Hepatocyte (in vitro differentiated cells): ENCODE measurements around the gene PIEZO1. TPM values are rescaled to one million over a fixed set of nuclear protein-coding genes. Genes with fewer than 3 reads are reported as not detected.

Experiments
- DNase-seq: peaks from one replicate; pipeline ENCODE4 v3.0.0-alpha.2; 2016; ENCODE audit warnings: low spot score
- H2AFZ ChIP-seq: fragments of 200-600 bp; sonication (generic); 2 replicates; pipeline ENCODE4 v1.6.0; 2016; ENCODE audit warnings: antibody characterized with exemption, mild to moderate bottlenecking
- H3K27ac ChIP-seq: fragments of 200-600 bp; sonication (generic); 2 replicates; pipeline ENCODE4 v1.5.1; 2016; ENCODE audit warnings: mild to moderate bottlenecking
- H3K27me3 ChIP-seq: fragments of 200-600 bp; sonication (generic); 2 replicates; pipeline ENCODE4 v1.6.1; 2016
- H3K36me3 ChIP-seq: fragments of 200-600 bp; sonication (generic); replicated peaks from 2 replicates; pipeline ENCODE4 v1.5.1; 2016; ENCODE audit warnings: low read depth; ENCODE audit not compliant: insufficient read depth
- H3K4me1 ChIP-seq: fragments of 200-600 bp; sonication (generic); 2 replicates; pipeline ENCODE4 v1.5.1; 2016; ENCODE audit warnings: mild to moderate bottlenecking, moderate library complexity; ENCODE audit not compliant: insufficient read depth
- H3K4me2 ChIP-seq: fragments of 200-600 bp; sonication (generic); 2 replicates; pipeline ENCODE4 v1.6.0; 2016
- H3K4me3 ChIP-seq: fragments of 200-600 bp; sonication (generic); 2 replicates; pipeline ENCODE4 v1.5.1; 2016; ENCODE audit warnings: mild to moderate bottlenecking
- H3K79me2 ChIP-seq: fragments of 200-600 bp; sonication (generic); 2 replicates; pipeline ENCODE4 v1.6.0; 2017; ENCODE audit warnings: mild to moderate bottlenecking
- H3K9me2 ChIP-seq: fragments of 200-600 bp; sonication (generic); replicated peaks from 2 replicates; pipeline ENCODE4 v1.6.0; 2017; ENCODE audit warnings: mild to moderate bottlenecking; ENCODE audit not compliant: insufficient read depth
- H3K9me3 ChIP-seq: fragments of 200-600 bp; sonication (generic); 2 replicates; pipeline ENCODE4 v1.5.1; 2016; ENCODE audit warnings: low read depth, mild to moderate bottlenecking
- H4K20me1 ChIP-seq: fragments of 200-600 bp; sonication (generic); 2 replicates; pipeline ENCODE4 v1.6.0; 2016; ENCODE audit warnings: mild to moderate bottlenecking; ENCODE audit not compliant: insufficient read depth, poor library complexity, severe bottlenecking
- CTCF ChIP-seq: fragments of 200-600 bp; sonication (generic); IDR thresholded peaks from 2 replicates; pipeline ENCODE4 v1.5.1; 2016; ENCODE audit warnings: antibody characterized with exemption, mild to moderate bottlenecking; ENCODE audit not compliant: poor library complexity
- EZH2 ChIP-seq: fragments of 200-600 bp; sonication (generic); IDR thresholded peaks from 2 replicates; pipeline ENCODE4 v1.6.1; 2016; ENCODE audit warnings: antibody characterized with exemption, mild to moderate bottlenecking, borderline replicate concordance
- EZH2phosphoT487 ChIP-seq: fragments of 200-600 bp; sonication (generic); IDR thresholded peaks from one replicate; pipeline ENCODE4 v1.6.1; 2018; ENCODE audit warnings: antibody characterized with exemption, mild to moderate bottlenecking, low read depth, moderate library complexity; ENCODE audit not compliant: unreplicated experiment, severe bottlenecking
- WGBS: methylation state at CpG from one replicate; pipeline ENCODE4 v1.1.6; 2016; ENCODE audit warnings: low lambda C conversion rate; ENCODE audit errors: missing lambda C conversion rate; 5-methylcytosine and 5-hydroxymethylcytosine counted together
- polyA plus RNA-seq: library from polyadenylated mRNA; unstranded; fragments of >200 nt; fragmentation: Nextera tagmentation; extraction: Ambion mirVana; gene quantifications from 2 replicates; pipeline ENCODE4 v1.2.1, GENCODE V29; 2016
- total RNA-seq: library from RNA; depleted of rRNA; stranded (reverse); fragments of >200 nt; gene quantifications from 2 replicates; pipeline ENCODE4 v1.2.3, GENCODE V29; 2014

PIEZO1 gene
- total and polyA plus RNA-seq, 2 experiments from 2014 or later, result 70.6 to 77.0 TPM

DNA sequence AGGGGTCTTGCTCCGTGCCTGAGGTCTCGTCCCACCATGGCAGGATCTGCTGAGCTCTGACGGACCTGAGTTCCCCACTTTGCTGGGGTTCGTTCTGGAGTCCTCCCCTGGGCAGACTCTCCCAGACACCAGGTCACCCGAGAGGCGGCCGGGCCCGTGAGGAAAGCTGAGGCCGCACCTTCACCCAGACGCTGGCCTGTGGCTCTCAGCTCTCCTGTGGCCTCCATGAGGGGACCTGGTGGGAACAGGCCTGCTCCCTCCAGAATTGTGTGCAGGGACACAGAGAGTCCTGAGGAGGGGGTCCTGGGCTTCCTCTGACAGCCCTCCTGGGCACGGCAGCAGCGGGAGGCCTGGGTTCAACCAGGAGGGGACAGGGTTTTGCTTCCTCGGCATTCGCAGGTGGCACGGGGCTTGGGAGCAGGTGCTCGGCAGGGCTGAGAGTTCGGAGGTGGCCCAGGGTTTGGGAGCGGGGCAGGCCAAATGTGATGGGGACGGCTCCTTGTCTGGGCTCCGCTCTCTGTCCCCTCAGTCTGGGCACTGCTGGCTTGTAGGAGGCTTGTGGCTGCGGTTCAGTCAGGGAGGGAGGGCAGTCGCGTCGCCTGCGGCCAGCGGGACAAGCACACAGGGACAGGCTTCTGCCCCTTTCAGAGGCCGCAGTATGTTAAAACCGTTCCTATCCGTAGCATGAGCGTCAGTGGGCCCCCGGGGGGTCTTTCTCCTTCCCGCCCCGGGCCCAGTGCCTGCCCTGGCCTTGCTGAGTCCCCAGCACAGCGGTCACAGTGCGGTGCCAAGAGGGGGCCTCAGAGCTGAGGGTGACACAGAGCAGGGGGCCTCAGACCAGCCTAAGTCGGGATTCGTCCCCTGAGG, 90.6 kb downstream of the PIEZO1 start:
- no peaks in the 10 kb centered on the region for H4K20me1 ChIP-seq
- H3K27me3 ChIP-seq, result no peaks in the 10 kb centered on the region
- no peak for DNase-seq
- H3K9me2 ChIP-seq, result no peaks in the 10 kb centered on the region
- H3K79me2 ChIP-seq, result no peaks in the 10 kb centered on the region
- no peak for TF ChIP-seq EZH2phosphoT487
- no peak for TF ChIP-seq CTCF
- no peak for TF ChIP-seq EZH2
- no peak overlapping the region for H2AFZ ChIP-seq
- H3K9me3 ChIP-seq, result no peaks in the 10 kb centered on the region
- no peak overlapping the region for H3K4me3 ChIP-seq
- no peak overlapping the region for H3K27ac ChIP-seq
- no peak overlapping the region for H3K4me2 ChIP-seq
- no peaks in the 10 kb centered on the region for H3K36me3 ChIP-seq
- 90% methylated on average over 31 of the region's 37 CpGs for WGBS
- no peaks in the 10 kb centered on the region for H3K4me1 ChIP-seq

GRCh38 chr16:88693420-88694177, 91.4 kb downstream of the PIEZO1 start:
- Histone ChIP-seq H3K4me1 (peaks cover under 1% of the 10 kb centered on the region), H3K36me3 (no peaks in the 10 kb centered on the region), H3K27me3 (no peaks in the 10 kb centered on the region), H3K4me2 (no peak overlapping the region), H3K79me2 (no peaks in the 10 kb centered on the region), H4K20me1 (no peaks in the 10 kb centered on the region), H3K27ac (no peak overlapping the region), H3K9me2 (no peaks in the 10 kb centered on the region), H3K4me3 (no peak overlapping the region), H3K9me3 (no peaks in the 10 kb centered on the region), H2AFZ (no peak overlapping the region)
- DNase-seq, result no peak
- TF ChIP-seq EZH2phosphoT487 (no peak), EZH2 (no peak), CTCF (no peak)
- WGBS, result 91% methylated on average over 39 of the region's 39 CpGs

- no peak overlapping the region for H3K4me2 ChIP-seq
- H4K20me1 ChIP-seq, result no peaks in the 10 kb centered on the region
- no peak overlapping the region for H2AFZ ChIP-seq
- H3K27ac ChIP-seq, result no peak overlapping the region
- H3K79me2 ChIP-seq, result no peaks in the 10 kb centered on the region
- H3K27me3 ChIP-seq, result no peaks in the 10 kb centered on the region
- TF ChIP-seq CTCF, result no peak
- TF ChIP-seq EZH2, result no peak
- TF ChIP-seq EZH2phosphoT487, result no peak
- H3K4me3 ChIP-seq, result no peak overlapping the region
- no peaks in the 10 kb centered on the region for H3K36me3 ChIP-seq
- WGBS, result 76% methylated on average over 10 of the region's 10 CpGs
- H3K9me2 ChIP-seq, result no peaks in the 10 kb centered on the region
- no peak for DNase-seq
- H3K9me3 ChIP-seq, result no peaks in the 10 kb centered on the region
- peaks cover 7% of the 10 kb centered on the region for H3K4me1 ChIP-seq
Measured at GRCh38 chr16:88692861-88693260, 92.2 kb downstream of the PIEZO1 start.
